Natural killer cell (primary cell): ENCODE data around the gene STARD13. TPM values are rescaled to one million over a fixed set of nuclear protein-coding genes. Genes with fewer than 3 reads are reported as not detected.

Experiments used
- ATAC-seq, 3 donors: fragments of 150-1000 bp in 2 of 3; fragments of 200-7000 bp in 1 of 3; cut with Tn5 transposase; 1 replicate in 1 of 3; 2 replicates in 2 of 3; pipeline ENCODE4 v1.10.0; 2021; ENCODE audit warnings: mild to moderate bottlenecking in 2 of 3, moderate library complexity in 2 of 3
- DNase-seq, 2 donors: peaks; one replicate each; pipeline versions ENCODE4 v3.0.0 to v3.0.0-alpha.2; 2013 to 2021; ENCODE audit warnings: mixed read lengths in 1 of 2
- H3K27ac ChIP-seq: one replicate; pipeline ENCODE4 v1.5.1; 2013; ENCODE audit warnings: mild to moderate bottlenecking, low read length
- H3K27me3 ChIP-seq: one replicate; pipeline ENCODE4 v1.6.1; 2013; ENCODE audit warnings: low read length; ENCODE audit not compliant: control insufficient read depth, insufficient read depth
- H3K36me3 ChIP-seq: one replicate; pipeline ENCODE4 v1.6.1; 2013; ENCODE audit warnings: low read length; ENCODE audit not compliant: control insufficient read depth, insufficient read depth
- H3K4me1 ChIP-seq: one replicate; pipeline ENCODE4 v1.6.1; 2013; ENCODE audit warnings: low read length; ENCODE audit not compliant: control insufficient read depth, insufficient read depth
- H3K4me3 ChIP-seq: one replicate; pipeline ENCODE4 v1.5.1; 2013; ENCODE audit warnings: low read length
- H3K9me3 ChIP-seq: one replicate; pipeline ENCODE4 v1.6.1; 2013; ENCODE audit warnings: low read length; ENCODE audit not compliant: control insufficient read depth, insufficient read depth
- H3K27ac Mint-ChIP-seq, 2 donors: one replicate each; pipeline ENCODE4 v1.8.0; 2022; ENCODE audit warnings: mild to moderate bottlenecking in 2 of 2, mixed read lengths in 2 of 2, moderate library complexity in 1 of 2
- H3K27me3 Mint-ChIP-seq, 2 donors: one replicate each; pipeline ENCODE4 v1.8.0; 2022; ENCODE audit warnings: low read depth in 2 of 2, mixed read lengths in 2 of 2
- H3K36me3 Mint-ChIP-seq: one replicate; pipeline ENCODE4 v1.8.0; 2022; ENCODE audit warnings: mixed read lengths
- H3K4me1 Mint-ChIP-seq, 2 donors: one replicate each; pipeline ENCODE4 v1.8.0; 2022; ENCODE audit warnings: mixed read lengths in 2 of 2
- H3K4me3 Mint-ChIP-seq: one replicate; pipeline ENCODE4 v1.8.0; 2022; ENCODE audit warnings: mild to moderate bottlenecking, moderate library complexity, mixed read lengths
- H3K9me3 Mint-ChIP-seq, 2 donors: one replicate each; pipeline ENCODE4 v1.8.0; 2022; ENCODE audit warnings: mixed read lengths in 2 of 2
- CTCF ChIP-seq: fragments of 200-600 bp; IDR thresholded peaks from one replicate; pipeline ENCODE4 v1.8.0; 2022; ENCODE audit warnings: antibody characterized with exemption
- WGBS: methylation state at CpG from one replicate; pipeline ENCODE4 v1.1.7; 2013; ENCODE audit warnings: missing lambda C conversion rate; ENCODE audit not compliant: insufficient coverage; 5-methylcytosine and 5-hydroxymethylcytosine counted together
- intact Hi-C: fragments of 100-400 bp; cut with micrococcal nuclease; formaldehyde crosslinking; loops from one replicate; pipeline ENCODE4 v1.14.2; 2022
- total RNA-seq, 4 donors: library from RNA; stranded (reverse); fragments of 120-200 nt in 1 of 4; gene quantifications; one replicate each; pipeline versions ENCODE4 v1.2.3 to v1.2.4, GENCODE V29; 2013 to 2022

STARD13 gene
- total RNA-seq, 3 donors from 2014 or later (not counting 1 experiment from before 2014, with no cell fraction given): not detected

- Histone ChIP-seq H3K4me3 (no peak overlapping the region), H3K9me3 (no peaks in the 10 kb centered on the region), H3K4me1 (no peaks in the 10 kb centered on the region), H3K27ac (no peak overlapping the region), H3K27me3 (no peaks in the 10 kb centered on the region), H3K36me3 (no peaks in the 10 kb centered on the region)
- Mint-ChIP-seq H3K4me3 (no peak overlapping the region), H3K27me3 (no peaks in the 10 kb centered on the region), H3K27ac (no peak overlapping the region), H3K4me1 (no peaks in the 10 kb centered on the region), H3K9me3 (peaks cover 0 to 4% of the 10 kb centered on the region in 2 donors), H3K36me3 (no peaks in the 10 kb centered on the region)
- ATAC-seq (no peak), DNase-seq (no peak)
- 90% methylated on average over 13 of the region's 14 CpGs for WGBS
- intact Hi-C loops: no loop called here
- no peak for TF ChIP-seq CTCF
Measured at GRCh38 chr13:33138441-33138840, 147.1 kb downstream of the STARD13 start.

- WGBS: 84% methylated on average over 3 of the region's 4 CpGs
- Mint-ChIP-seq H3K4me1 (no peaks in the 10 kb centered on the region), H3K4me3 (no peak overlapping the region), H3K9me3 (peaks cover 0 to 4% of the 10 kb centered on the region in 2 donors), H3K36me3 (no peaks in the 10 kb centered on the region), H3K27ac (no peak overlapping the region), H3K27me3 (no peaks in the 10 kb centered on the region)
- ATAC-seq (no peak), DNase-seq (no peak)
- H3K36me3 ChIP-seq: no peaks in the 10 kb centered on the region
- no peaks in the 10 kb centered on the region for H3K27me3 ChIP-seq
- intact Hi-C loops: no loop called here
- H3K4me3 ChIP-seq: no peak overlapping the region
- H3K27ac ChIP-seq: no peak overlapping the region
- H3K4me1 ChIP-seq: no peaks in the 10 kb centered on the region
- TF ChIP-seq CTCF: no peak
- no peaks in the 10 kb centered on the region for H3K9me3 ChIP-seq
Measured at GRCh38 chr13:33137721-33138120, 147.8 kb downstream of the STARD13 start.

- no peak for DNase-seq
- Histone ChIP-seq H3K27ac (no peak overlapping the region), H3K9me3 (no peaks in the 10 kb centered on the region), H3K27me3 (no peaks in the 10 kb centered on the region), H3K36me3 (no peaks in the 10 kb centered on the region), H3K4me1 (no peaks in the 10 kb centered on the region), H3K4me3 (no peak overlapping the region)
- Mint-ChIP-seq H3K4me1 (no peaks in the 10 kb centered on the region), H3K9me3 (peaks cover 0 to 2% of the 10 kb centered on the region in 2 donors), H3K36me3 (no peaks in the 10 kb centered on the region), H3K4me3 (no peak overlapping the region), H3K27me3 (no peaks in the 10 kb centered on the region), H3K27ac (no peak overlapping the region)
- no peak for TF ChIP-seq CTCF
- intact Hi-C loops: no loop called here
- no peak for ATAC-seq
- 93% methylated on average over 1 of the region's 1 CpG for WGBS
Measured at GRCh38 chr13:33135097-33135496, 150.5 kb downstream of the STARD13 start.

GRCh38 chr13:33134213-33134612 is 151.3 kb downstream of the STARD13 start:
- intact Hi-C loops: no loop called here
- H3K4me3 Mint-ChIP-seq: no peak overlapping the region
- no peak for DNase-seq
- no peak for ATAC-seq
- H3K9me3 ChIP-seq: no peaks in the 10 kb centered on the region
- H3K9me3 Mint-ChIP-seq: peaks cover 0 to 2% of the 10 kb centered on the region in 2 donors
- H3K36me3 Mint-ChIP-seq: no peaks in the 10 kb centered on the region
- H3K27ac ChIP-seq: no peak overlapping the region
- no peaks in the 10 kb centered on the region for H3K4me1 ChIP-seq
- H3K27me3 ChIP-seq: no peaks in the 10 kb centered on the region
- H3K4me1 Mint-ChIP-seq: no peaks in the 10 kb centered on the region
- WGBS: 74% methylated on average over 3 of the region's 3 CpGs
- H3K4me3 ChIP-seq: no peak overlapping the region
- H3K27ac Mint-ChIP-seq: no peak overlapping the region
- no peak for TF ChIP-seq CTCF
- no peaks in the 10 kb centered on the region for H3K27me3 Mint-ChIP-seq
- H3K36me3 ChIP-seq: no peaks in the 10 kb centered on the region
